ENCODE data around the gene ATXN3.
A peak's percentile ranks its signal among the peaks of the same experiment; 100 is the strongest.

Gene ATXN3

GRCh38 chr14:92039719-92040430, 66.5 kb downstream of the ATXN3 start, which contains the start of gene TRIP11:
TSS of gene TRIP11 (minus strand) at chr14:92040059. CDS start at chr14:92039685, 374 bp downstream.
- Mint-ChIP-seq H3K27ac (peak within 1 kb of the TSS; percentile 95), H3K27me3 (no peaks in the 10 kb centered on the region), H3K36me3 (ENCODE audit: low read depth) (peaks cover 32% of the 10 kb centered on the region), H3K4me3 (peak within 1 kb of the TSS; percentile 98), H3K4me1 (ENCODE audit: low read depth) (peaks cover 41% of the 10 kb centered on the region), H3K9me3 (no peaks in the 10 kb centered on the region)
- DNase-seq, result peak; percentile 97

GRCh38 chr14:92039063-92039718, 67.2 kb downstream of the ATXN3 start:
- DNase-seq, result peak; percentile 34
- H3K36me3 Mint-ChIP-seq (ENCODE audit: low read depth), result peaks cover 32% of the 10 kb centered on the region
- peaks cover 45% of the 10 kb centered on the region for H3K4me1 Mint-ChIP-seq (ENCODE audit: low read depth)

GRCh38 chr14:92037989-92038388, 68.4 kb downstream of the ATXN3 start:
- H3K27ac Mint-ChIP-seq, result peak overlapping the region; percentile 63

More at GRCh38 chr14:92039063-92039718, 67.2 kb downstream of the ATXN3 start:
- Mint-ChIP-seq H3K27ac (peak overlapping the region; percentile 95), H3K27me3 (no peaks in the 10 kb centered on the region), H3K9me3 (no peaks in the 10 kb centered on the region), H3K4me3 (peak overlapping the region; percentile 98)

GRCh38 chr14:92035890-92036289, 70.5 kb downstream of the ATXN3 start:
- Mint-ChIP-seq H3K27ac (peak overlapping the region; percentile 63), H3K4me3 (no peak overlapping the region), H3K9me3 (no peaks in the 10 kb centered on the region), H3K4me1 (ENCODE audit: low read depth) (peaks cover 46% of the 10 kb centered on the region), H3K36me3 (ENCODE audit: low read depth) (peaks cover 50% of the 10 kb centered on the region), H3K27me3 (no peaks in the 10 kb centered on the region)
- DNase-seq, result no peak

More at GRCh38 chr14:92037989-92038388, 68.4 kb downstream of the ATXN3 start:
- Mint-ChIP-seq H3K4me1 (ENCODE audit: low read depth) (peaks cover 53% of the 10 kb centered on the region), H3K27me3 (no peaks in the 10 kb centered on the region), H3K36me3 (ENCODE audit: low read depth) (peaks cover 39% of the 10 kb centered on the region), H3K9me3 (no peaks in the 10 kb centered on the region), H3K4me3 (peak overlapping the region; percentile 98)
- DNase-seq, result no peak

GRCh38 chr14:92033906-92034687, 72.3 kb downstream of the ATXN3 start:
- peaks cover 43% of the 10 kb centered on the region for H3K4me1 Mint-ChIP-seq (ENCODE audit: low read depth)

GRCh38 chr14:92033433-92033832, 72.9 kb downstream of the ATXN3 start:
- Mint-ChIP-seq H3K36me3 (ENCODE audit: low read depth) (peaks cover 49% of the 10 kb centered on the region), H3K4me1 (ENCODE audit: low read depth) (peaks cover 38% of the 10 kb centered on the region), H3K9me3 (no peaks in the 10 kb centered on the region), H3K27ac (peak overlapping the region; percentile 82), H3K4me3 (no peak overlapping the region), H3K27me3 (no peaks in the 10 kb centered on the region)
- no peak for DNase-seq

More at GRCh38 chr14:92033906-92034687, 72.3 kb downstream of the ATXN3 start:
- DNase-seq, result no peak
- H3K27me3 Mint-ChIP-seq, result no peaks in the 10 kb centered on the region
- H3K9me3 Mint-ChIP-seq, result no peaks in the 10 kb centered on the region
- no peak overlapping the region for H3K4me3 Mint-ChIP-seq
- peaks cover 47% of the 10 kb centered on the region for H3K36me3 Mint-ChIP-seq (ENCODE audit: low read depth)
- peak overlapping the region; percentile 82 for H3K27ac Mint-ChIP-seq

- Mint-ChIP-seq H3K9me3 (no peaks in the 10 kb centered on the region), H3K27ac (peak overlapping the region; percentile 12), H3K36me3 (ENCODE audit: low read depth) (peaks cover 69% of the 10 kb centered on the region), H3K4me1 (ENCODE audit: low read depth) (peaks cover 29% of the 10 kb centered on the region), H3K27me3 (no peaks in the 10 kb centered on the region), H3K4me3 (no peak overlapping the region)
- no peak for DNase-seq
These were observed 79.7 kb downstream of the ATXN3 start for GRCh38 chr14:92026548-92027190.

GRCh38 chr14:92022036-92022435, 84.3 kb downstream of the ATXN3 start:
- no peak overlapping the region for H3K4me3 Mint-ChIP-seq
- no peaks in the 10 kb centered on the region for H3K9me3 Mint-ChIP-seq
- H3K4me1 Mint-ChIP-seq (ENCODE audit: low read depth), result peaks cover 30% of the 10 kb centered on the region
- H3K27me3 Mint-ChIP-seq, result no peaks in the 10 kb centered on the region
- DNase-seq, result no peak
- no peak overlapping the region for H3K27ac Mint-ChIP-seq
- peaks cover 69% of the 10 kb centered on the region for H3K36me3 Mint-ChIP-seq (ENCODE audit: low read depth)

GRCh38 chr14:92021523-92021922, 84.9 kb downstream of the ATXN3 start:
- H3K4me3 Mint-ChIP-seq, result no peak overlapping the region
- no peaks in the 10 kb centered on the region for H3K9me3 Mint-ChIP-seq
- no peak overlapping the region for H3K27ac Mint-ChIP-seq
- no peak for DNase-seq
- H3K36me3 Mint-ChIP-seq (ENCODE audit: low read depth), result peaks cover 70% of the 10 kb centered on the region
- H3K4me1 Mint-ChIP-seq (ENCODE audit: low read depth), result peaks cover 26% of the 10 kb centered on the region
- no peaks in the 10 kb centered on the region for H3K27me3 Mint-ChIP-seq

GRCh38 chr14:92014040-92014439, 92.3 kb downstream of the ATXN3 start:
- H3K4me3 Mint-ChIP-seq, result no peak overlapping the region
- peaks cover 74% of the 10 kb centered on the region for H3K36me3 Mint-ChIP-seq (ENCODE audit: low read depth)
- peak overlapping the region; percentile 72 for H3K27ac Mint-ChIP-seq

GRCh38 chr14:92012121-92012748, 94.1 kb downstream of the ATXN3 start:
- H3K4me1 Mint-ChIP-seq (ENCODE audit: low read depth), result peaks cover 25% of the 10 kb centered on the region
- H3K4me3 Mint-ChIP-seq, result no peak overlapping the region
- H3K9me3 Mint-ChIP-seq, result no peaks in the 10 kb centered on the region
- H3K27ac Mint-ChIP-seq, result peak overlapping the region; percentile 22
- no peak for DNase-seq
- peaks cover 80% of the 10 kb centered on the region for H3K36me3 Mint-ChIP-seq (ENCODE audit: low read depth)
- no peaks in the 10 kb centered on the region for H3K27me3 Mint-ChIP-seq

More at GRCh38 chr14:92014040-92014439, 92.3 kb downstream of the ATXN3 start:
- Mint-ChIP-seq H3K27me3 (no peaks in the 10 kb centered on the region), H3K4me1 (ENCODE audit: low read depth) (peaks cover 27% of the 10 kb centered on the region), H3K9me3 (no peaks in the 10 kb centered on the region)
- no peak for DNase-seq

GRCh38 chr14:92010644-92011043, 95.7 kb downstream of the ATXN3 start:
- Mint-ChIP-seq H3K27ac (no peak overlapping the region), H3K4me3 (no peak overlapping the region), H3K4me1 (ENCODE audit: low read depth) (peaks cover 31% of the 10 kb centered on the region), H3K27me3 (no peaks in the 10 kb centered on the region), H3K36me3 (ENCODE audit: low read depth) (peaks cover 81% of the 10 kb centered on the region), H3K9me3 (no peaks in the 10 kb centered on the region)
- no peak for DNase-seq

GRCh38 chr14:92009604-92010003, 96.8 kb downstream of the ATXN3 start:
- Mint-ChIP-seq H3K9me3 (no peaks in the 10 kb centered on the region), H3K27me3 (no peaks in the 10 kb centered on the region), H3K4me3 (no peak overlapping the region), H3K36me3 (ENCODE audit: low read depth) (peaks cover 84% of the 10 kb centered on the region), H3K27ac (no peak overlapping the region), H3K4me1 (ENCODE audit: low read depth) (peaks cover 42% of the 10 kb centered on the region)
- no peak for DNase-seq
